ENCODE results near the gene C4orf36.

The C4orf36 gene

GRCh38 chr4:86891762-86892635 lies at the start of gene C4orf36:
Gene C4orf36, minus strand, starts transcription at chr4:86892422. Its CDS starts 902 bp downstream, at chr4:86891520.
- DNase-seq (ENCODE audit: low spot score): peak; percentile 38

- no peak for DNase-seq (ENCODE audit: low spot score)
These were observed 48.8 kb upstream of the C4orf36 start for GRCh38 chr4:86940920-86941460.

- DNase-seq (ENCODE audit: low spot score): no peak
These were observed 47.7 kb upstream of the C4orf36 start for GRCh38 chr4:86939729-86940575.

GRCh38 chr4:86938771-86939520 lies 46.7 kb upstream of the C4orf36 start:
- DNase-seq (ENCODE audit: low spot score): no peak

GRCh38 chr4:86935853-86936733 lies 43.9 kb upstream of the C4orf36 start:
- DNase-seq (ENCODE audit: low spot score): peak; percentile 66

- peak; percentile 17 for DNase-seq (ENCODE audit: low spot score)
These were observed 43.3 kb upstream of the C4orf36 start for GRCh38 chr4:86935566-86935852.

GRCh38 chr4:86934771-86935565 lies 42.7 kb upstream of the C4orf36 start, which contains the start of gene AFF1:
Gene AFF1, plus strand, starts transcription at chr4:86935011. Its CDS starts 13,523 bp downstream, at chr4:86948534.
- DNase-seq (ENCODE audit: low spot score): peak; percentile 92

GRCh38 chr4:86934147-86934770 lies 42.0 kb upstream of the C4orf36 start:
- no peak for DNase-seq (ENCODE audit: low spot score)

GRCh38 chr4:86928400-86929255 lies 36.4 kb upstream of the C4orf36 start:
- DNase-seq (ENCODE audit: low spot score): no peak

- DNase-seq (ENCODE audit: low spot score): peak; percentile 77
These were observed 35.7 kb upstream of the C4orf36 start for GRCh38 chr4:86927843-86928395.

- DNase-seq (ENCODE audit: low spot score): no peak
These were observed 34.3 kb upstream of the C4orf36 start for GRCh38 chr4:86926435-86927086.

- DNase-seq (ENCODE audit: low spot score): peak; percentile 25
These were observed 32.6 kb upstream of the C4orf36 start for GRCh38 chr4:86924811-86925210.

GRCh38 chr4:86921608-86922252 lies 29.5 kb upstream of the C4orf36 start:
- DNase-seq (ENCODE audit: low spot score): no peak

GRCh38 chr4:86919561-86920223 lies 27.5 kb upstream of the C4orf36 start:
- no peak for DNase-seq (ENCODE audit: low spot score)

- DNase-seq (ENCODE audit: low spot score): no peak
These were observed 26.4 kb upstream of the C4orf36 start for GRCh38 chr4:86918539-86919072.

All from hepatic stellate cell (primary cell).